ENCODE results near the gene PHF20. TPM values are rescaled to one million over a fixed set of nuclear protein-coding genes. Genes with fewer than 3 reads are reported as not detected.

PHF20 gene
- total and polyA plus RNA-seq, 2 of the 13 experiments (the other 11 are each of a cell fraction or from before 2014, with no cell fraction given): 22.8 to 34.1 TPM

DNA sequence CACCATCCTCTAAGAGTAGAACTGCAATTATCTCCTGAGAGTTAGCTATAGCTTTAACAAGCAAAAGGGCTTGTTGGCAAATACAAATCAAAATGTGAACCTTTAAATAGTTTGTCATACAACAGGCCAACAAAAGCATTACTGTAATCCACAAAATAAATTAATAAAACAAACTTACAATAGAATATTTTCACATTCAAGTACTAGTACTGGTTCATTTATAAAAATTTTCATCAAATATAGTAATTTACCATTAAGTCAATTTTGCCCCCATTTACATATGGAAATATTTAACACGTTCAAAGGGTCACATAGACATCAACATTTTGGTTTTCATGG is 39.2 kb upstream of the PHF20 start (continued):
- TF ChIP-seq RARG (CRISPR knock-in tag; IDR thresholded peaks at IDR 0.05; ENCODE audit: low read depth) (0 out of 2 replicates have a peak, but pooled peaks have one; percentile 5), CEBPG (CRISPR knock-in tag; IDR thresholded peaks at IDR 0.05) (no peak), ZNF782 (CRISPR knock-in tag; IDR thresholded peaks at IDR 0.05; ENCODE audit: borderline replicate concordance) (no peak), PHF5A (CRISPR knock-in tag; IDR thresholded peaks at IDR 0.05; ENCODE audit: low read depth, unreplicated experiment) (no peak), NR3C1 (CRISPR knock-in tag; IDR thresholded peaks at IDR 0.05) (no peak), ASH2L (IDR thresholded peaks at IDR 0.05; ENCODE audit: insufficient read length, low read depth, low read length) (no peak), TARDBP (CRISPR knock-in tag; IDR thresholded peaks at IDR 0.05) (no peak), ZNF777 (CRISPR knock-in tag; IDR thresholded peaks at IDR 0.05) (no peak), ZNF329 (CRISPR knock-in tag; IDR thresholded peaks at IDR 0.05; ENCODE audit: low read depth) (no peak), ZFP37 (CRISPR knock-in tag; IDR thresholded peaks at IDR 0.05; ENCODE audit: borderline replicate concordance) (no peak), HOXD1 (CRISPR knock-in tag; IDR thresholded peaks at IDR 0.05) (no peak)

DNA sequence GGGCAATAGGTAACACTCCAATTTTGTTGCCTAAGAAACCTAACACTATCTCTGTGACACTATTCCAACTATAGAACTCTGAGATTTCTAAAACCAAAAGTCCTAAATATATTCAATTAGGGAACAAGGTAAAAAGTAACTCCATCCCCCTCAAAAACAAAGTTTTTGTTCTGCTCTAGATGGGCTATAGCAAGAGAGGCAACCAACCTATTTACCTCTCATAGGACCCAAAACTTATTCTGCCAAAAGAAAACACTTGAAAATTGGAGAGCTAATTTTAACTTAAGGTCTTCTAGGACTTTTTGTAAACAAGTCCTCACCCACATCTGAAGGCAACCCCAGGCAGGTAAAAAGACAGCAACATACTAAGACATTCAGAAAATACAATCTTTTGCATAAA is 37.4 kb upstream of the PHF20 start:
- Histone ChIP-seq H3K27me3 (ENCODE audit: control insufficient read depth in 1 of 2, insufficient read depth in 2 of 2, low read length in 2 of 2) (no peaks in the 10 kb centered on the region), H3K36me3 (replicated peaks in 1 of 2; ENCODE audit: control insufficient read depth in 1 of 2, insufficient read depth in 2 of 2, low read length in 2 of 2) (peaks cover 46 to 91% of the 10 kb centered on the region in 2 experiments), H3K79me2 (ENCODE audit: insufficient read depth, low read length) (peaks cover 99% of the 10 kb centered on the region), H2AFZ (ENCODE audit: low read length) (no peak overlapping the region), H4K20me1 (ENCODE audit: insufficient read depth, low read length) (peaks cover 100% of the 10 kb centered on the region), H3K27ac (ENCODE audit: extremely low read length, insufficient read depth, low read length) (no peak overlapping the region), H3K4me1 (ENCODE audit: insufficient read depth, low read length) (peaks cover 88% of the 10 kb centered on the region), H3K9ac (ENCODE audit: insufficient read depth, low read depth, low read length) (no peak overlapping the region), H3K9me3 (ENCODE audit: low read length) (no peaks in the 10 kb centered on the region), H3K4me2 (ENCODE audit: low read depth, low read length) (peak overlapping the region; percentile 18), H3K4me3 (replicated peaks in 1 of 3; ENCODE audit: insufficient read depth in 1 of 3, low read depth in 2 of 3, low read length in 3 of 3) (no peak overlapping the region)
- peak; percentile 2; the same call in 1 of the 3 replicates for ATAC-seq
- DNase-seq (ENCODE audit: low spot score): no peak
- FAIRE-seq: no peak
- no TSS peak for BruUV-seq (replicated peaks)
- ChIA-PET CTCF (ENCODE audit: low intra/inter-chr PET ratio, low total read pairs) (no interaction called here), POLR2A (interaction anchor here (1.2 to 9.2 kb wide), 5 partner anchors 6 to 31 kb away, joined by 3 to 211 read pairs (median 12); partner anchors contain the start of gene RBM39)
- intact Hi-C loops (cut with micrococcal nuclease; ENCODE audit: unreplicated experiment): no loop called here
- in situ Hi-C loops (cut with HindIII; ENCODE audit: extremely low pct_ligation_motif_present, low pct_unique_long_range_greater_than_20kb): no loop called here
- TF ChIP-seq ZNF546 (CRISPR knock-in tag; conservative IDR thresholded peaks at IDR 0.05) (no peak), DNMT1 (CRISPR knock-in tag; IDR thresholded peaks at IDR 0.05) (no peak), FOSL1 (CRISPR knock-in tag; IDR thresholded peaks at IDR 0.05; ENCODE audit: borderline replicate concordance) (no peak), TP53 (CRISPR knock-in tag; conservative IDR thresholded peaks at IDR 0.05) (no peak), DMAP1 (CRISPR knock-in tag; IDR thresholded peaks at IDR 0.05) (no peak), POLR2G (IDR thresholded peaks at IDR 0.05; ENCODE audit: low read depth, low read length) (peak; percentile 42; the same call in 1 of the 2 replicates), CC2D1A (CRISPR knock-in tag; IDR thresholded peaks at IDR 0.05) (no peak), SSRP1 (CRISPR knock-in tag; IDR thresholded peaks at IDR 0.05) (no peak), FOSL2 (CRISPR knock-in tag; IDR thresholded peaks at IDR 0.05) (no peak), SMYD3 (CRISPR knock-in tag; IDR thresholded peaks at IDR 0.05) (peak; percentile 38; the same call in 1 of the 2 replicates)
- TF ChIP-seq, protein P1, sequence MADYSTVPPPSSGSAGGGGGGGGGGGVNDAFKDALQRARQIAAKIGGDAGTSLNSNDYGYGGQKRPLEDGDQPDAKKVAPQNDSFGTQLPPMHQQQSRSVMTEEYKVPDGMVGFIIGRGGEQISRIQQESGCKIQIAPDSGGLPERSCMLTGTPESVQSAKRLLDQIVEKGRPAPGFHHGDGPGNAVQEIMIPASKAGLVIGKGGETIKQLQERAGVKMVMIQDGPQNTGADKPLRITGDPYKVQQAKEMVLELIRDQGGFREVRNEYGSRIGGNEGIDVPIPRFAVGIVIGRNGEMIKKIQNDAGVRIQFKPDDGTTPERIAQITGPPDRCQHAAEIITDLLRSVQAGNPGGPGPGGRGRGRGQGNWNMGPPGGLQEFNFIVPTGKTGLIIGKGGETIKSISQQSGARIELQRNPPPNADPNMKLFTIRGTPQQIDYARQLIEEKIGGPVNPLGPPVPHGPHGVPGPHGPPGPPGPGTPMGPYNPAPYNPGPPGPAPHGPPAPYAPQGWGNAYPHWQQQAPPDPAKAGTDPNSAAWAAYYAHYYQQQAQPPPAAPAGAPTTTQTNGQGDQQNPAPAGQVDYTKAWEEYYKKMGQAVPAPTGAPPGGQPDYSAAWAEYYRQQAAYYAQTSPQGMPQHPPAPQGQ (CRISPR knock-in tag; IDR thresholded peaks at IDR 0.05; ENCODE audit: borderline replicate concordance): no peak
- TF ChIP-seq, protein P2, sequence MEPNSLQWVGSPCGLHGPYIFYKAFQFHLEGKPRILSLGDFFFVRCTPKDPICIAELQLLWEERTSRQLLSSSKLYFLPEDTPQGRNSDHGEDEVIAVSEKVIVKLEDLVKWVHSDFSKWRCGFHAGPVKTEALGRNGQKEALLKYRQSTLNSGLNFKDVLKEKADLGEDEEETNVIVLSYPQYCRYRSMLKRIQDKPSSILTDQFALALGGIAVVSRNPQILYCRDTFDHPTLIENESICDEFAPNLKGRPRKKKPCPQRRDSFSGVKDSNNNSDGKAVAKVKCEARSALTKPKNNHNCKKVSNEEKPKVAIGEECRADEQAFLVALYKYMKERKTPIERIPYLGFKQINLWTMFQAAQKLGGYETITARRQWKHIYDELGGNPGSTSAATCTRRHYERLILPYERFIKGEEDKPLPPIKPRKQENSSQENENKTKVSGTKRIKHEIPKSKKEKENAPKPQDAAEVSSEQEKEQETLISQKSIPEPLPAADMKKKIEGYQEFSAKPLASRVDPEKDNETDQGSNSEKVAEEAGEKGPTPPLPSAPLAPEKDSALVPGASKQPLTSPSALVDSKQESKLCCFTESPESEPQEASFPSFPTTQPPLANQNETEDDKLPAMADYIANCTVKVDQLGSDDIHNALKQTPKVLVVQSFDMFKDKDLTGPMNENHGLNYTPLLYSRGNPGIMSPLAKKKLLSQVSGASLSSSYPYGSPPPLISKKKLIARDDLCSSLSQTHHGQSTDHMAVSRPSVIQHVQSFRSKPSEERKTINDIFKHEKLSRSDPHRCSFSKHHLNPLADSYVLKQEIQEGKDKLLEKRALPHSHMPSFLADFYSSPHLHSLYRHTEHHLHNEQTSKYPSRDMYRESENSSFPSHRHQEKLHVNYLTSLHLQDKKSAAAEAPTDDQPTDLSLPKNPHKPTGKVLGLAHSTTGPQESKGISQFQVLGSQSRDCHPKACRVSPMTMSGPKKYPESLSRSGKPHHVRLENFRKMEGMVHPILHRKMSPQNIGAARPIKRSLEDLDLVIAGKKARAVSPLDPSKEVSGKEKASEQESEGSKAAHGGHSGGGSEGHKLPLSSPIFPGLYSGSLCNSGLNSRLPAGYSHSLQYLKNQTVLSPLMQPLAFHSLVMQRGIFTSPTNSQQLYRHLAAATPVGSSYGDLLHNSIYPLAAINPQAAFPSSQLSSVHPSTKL (CRISPR knock-in tag; IDR thresholded peaks at IDR 0.05): no peak
